GM12874 (cell line): ENCODE measurements around the gene PRDM15.

Source experiments
- CTCF ChIP-seq: IDR thresholded peaks from 2 replicates; pipeline ENCODE4 v1.5.1; 2011; ENCODE audit warnings: low read depth, mild to moderate bottlenecking, control low read depth, low read length, moderate library complexity; ENCODE audit not compliant: insufficient read depth

The PRDM15 gene

GRCh38 chr21:41834252-41834925 is 44.8 kb downstream of the PRDM15 start:
- TF ChIP-seq CTCF = no peak

DNA sequence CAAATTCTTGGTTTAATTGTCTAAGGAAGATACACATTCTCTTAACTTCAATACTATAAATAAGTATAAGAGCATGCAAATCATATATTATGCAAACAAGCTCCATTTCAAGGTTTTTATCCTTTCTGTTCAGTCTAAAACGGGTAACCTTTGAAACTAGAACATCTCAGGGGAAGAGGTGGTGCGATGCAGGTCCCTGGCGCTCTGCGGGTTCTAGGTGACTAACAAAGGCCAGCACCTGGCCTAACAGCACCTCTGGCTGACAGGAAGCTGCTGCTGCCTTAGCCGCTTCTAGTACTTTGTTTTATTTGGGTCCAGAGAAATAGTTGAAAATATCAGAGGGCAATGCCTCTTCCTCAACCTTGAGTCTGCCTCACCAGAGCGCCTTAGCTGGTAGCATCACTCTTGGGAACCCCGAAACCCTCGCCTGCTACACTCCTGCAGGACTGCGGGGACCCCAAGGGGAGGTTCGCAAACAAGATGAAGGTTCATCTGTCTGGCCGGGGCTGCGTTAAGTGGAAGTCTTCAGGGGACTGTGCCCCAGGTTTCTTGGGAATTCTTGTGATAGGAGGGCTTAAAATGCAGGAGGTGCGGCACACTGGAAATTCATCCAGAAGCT is 45.5 kb downstream of the PRDM15 start:
- no peak for TF ChIP-seq CTCF

- TF ChIP-seq CTCF = no peak
Observed at GRCh38 chr21:41832596-41833496, 46.3 kb downstream of the PRDM15 start.

DNA sequence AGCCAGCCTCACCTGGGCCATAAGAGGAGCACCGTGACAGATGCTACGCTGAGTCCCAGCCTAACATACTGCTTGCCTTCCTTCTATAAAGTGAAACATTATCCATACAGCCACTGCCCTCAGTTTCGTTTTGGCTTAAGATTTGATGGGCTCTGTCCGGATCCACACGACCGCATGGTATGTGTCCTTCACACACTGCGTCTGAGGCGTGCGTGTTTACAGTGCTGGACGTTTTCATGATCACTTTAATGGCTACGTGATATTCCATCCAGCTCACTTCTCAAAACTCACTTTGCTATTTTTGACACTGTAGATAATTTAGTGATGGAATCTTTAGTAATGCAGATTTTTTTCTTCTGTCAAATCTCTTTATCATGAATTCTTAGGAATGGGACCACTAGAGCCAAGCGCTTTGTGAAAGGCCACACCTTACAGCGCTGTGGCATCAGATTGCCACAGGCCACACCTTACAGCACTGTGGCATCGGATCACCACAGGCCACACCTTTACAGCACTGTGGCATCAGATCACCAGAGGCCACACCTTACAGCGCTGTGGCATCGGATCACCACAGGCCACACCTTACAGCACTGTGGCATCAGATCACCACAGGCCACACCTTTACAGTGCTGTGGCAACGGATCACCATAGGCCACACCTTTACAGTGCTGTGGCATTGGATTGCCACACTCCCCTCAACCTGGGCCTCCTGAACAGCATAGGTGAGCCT is 47.1 kb downstream of the PRDM15 start:
- TF ChIP-seq CTCF = no peak

DNA sequence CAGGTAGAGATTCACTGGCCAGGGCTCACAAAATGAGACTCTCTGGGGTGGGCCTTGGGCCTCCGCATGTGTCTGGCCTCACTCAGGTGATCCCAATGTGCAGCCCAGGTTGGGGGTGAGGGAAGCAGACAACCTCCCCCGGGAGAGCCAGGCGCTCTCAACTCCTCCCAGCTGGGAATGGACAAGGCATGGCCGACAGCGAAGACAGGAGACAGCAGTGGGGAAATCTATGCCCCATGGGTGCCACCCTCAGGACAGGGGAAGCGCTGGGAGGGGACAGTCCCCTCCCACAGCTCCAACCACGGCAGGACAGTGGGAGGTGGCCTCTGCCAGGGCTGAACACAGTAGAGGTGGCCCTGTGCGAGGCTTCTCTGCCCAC is 47.7 kb downstream of the PRDM15 start:
- no peak for TF ChIP-seq CTCF

DNA sequence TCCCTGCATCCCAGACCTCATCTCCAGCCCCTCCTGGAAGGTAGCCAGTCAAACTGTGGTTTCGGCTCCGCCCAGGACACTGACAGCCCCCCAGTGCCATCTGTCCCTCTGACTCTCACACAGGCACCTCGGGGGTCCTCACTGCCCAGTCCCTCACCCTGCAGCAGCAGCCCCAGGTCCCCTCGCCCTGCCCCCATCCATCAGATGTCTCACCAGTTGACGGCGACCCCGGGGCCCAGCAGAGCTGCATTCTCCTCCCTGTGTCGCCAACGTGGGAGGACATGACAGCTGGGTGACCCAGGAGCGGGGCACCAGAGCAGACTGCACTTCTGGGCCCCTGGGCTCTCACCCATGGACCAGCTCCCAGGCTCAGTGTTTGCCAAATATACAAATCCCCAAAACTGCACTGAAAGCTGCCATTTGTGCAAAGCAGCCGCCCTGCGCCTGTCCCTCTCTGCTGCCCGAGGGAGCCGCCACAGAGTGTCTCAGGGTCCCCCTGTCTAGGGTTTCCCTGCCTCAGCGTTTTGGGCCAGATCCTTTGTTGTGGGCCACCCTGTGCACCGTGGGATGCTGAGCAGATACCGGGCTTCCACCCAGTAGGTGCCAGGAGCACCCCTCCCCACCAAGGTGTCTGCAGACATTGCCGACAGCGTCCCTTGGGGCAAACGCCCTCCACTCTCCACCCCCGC is 48.2 kb downstream of the PRDM15 start:
- TF ChIP-seq CTCF = no peak
